Endodermal cell (in vitro differentiated cells): ENCODE data around the gene TBCD. TPM values are rescaled to one million over a fixed set of nuclear protein-coding genes. Genes with fewer than 3 reads are reported as not detected.

Experiments used
- DNase-seq: peaks from one replicate; pipeline ENCODE4 v3.0.0-alpha.2; 2017
- H3K27ac ChIP-seq: 2 replicates; pipeline ENCODE4 v1.5.1; 2013; ENCODE audit warnings: mild to moderate bottlenecking, low read depth, low read length, moderate library complexity
- H3K27me3 ChIP-seq: 2 replicates; pipeline ENCODE4 v1.6.1; 2013; ENCODE audit warnings: mild to moderate bottlenecking, low read length, moderate library complexity; ENCODE audit not compliant: insufficient read depth, control insufficient read depth, poor library complexity, severe bottlenecking
- H3K36me3 ChIP-seq: 2 replicates; pipeline ENCODE4 v1.7.0; 2013; ENCODE audit warnings: mild to moderate bottlenecking, low read length, moderate library complexity; ENCODE audit not compliant: control insufficient read depth, insufficient read depth
- H3K4me1 ChIP-seq: one replicate; pipeline ENCODE4 v1.7.0; 2013; ENCODE audit warnings: low read length; ENCODE audit not compliant: control insufficient read depth, insufficient read depth
- H3K4me3 ChIP-seq: 2 replicates; pipeline ENCODE4 v1.5.1; 2013; ENCODE audit warnings: mild to moderate bottlenecking, low read length, moderate library complexity
- H3K9ac ChIP-seq: 2 replicates; pipeline ENCODE4 v1.6.1; 2013; ENCODE audit warnings: mild to moderate bottlenecking, low read length, moderate library complexity; ENCODE audit not compliant: poor library complexity, severe bottlenecking; ENCODE audit errors: extremely low read depth
- H3K9me3 ChIP-seq: 2 replicates; pipeline ENCODE4 v1.6.1; 2013; ENCODE audit warnings: mild to moderate bottlenecking, low read length, moderate library complexity; ENCODE audit not compliant: control insufficient read depth
- H3K27ac Mint-ChIP-seq: 2 replicates; pipeline ENCODE4 v1.8.0; 2020; ENCODE audit warnings: mixed read lengths
- H3K27me3 Mint-ChIP-seq: 2 replicates; pipeline ENCODE4 v1.8.0; 2021; ENCODE audit warnings: mild to moderate bottlenecking, mixed read lengths; ENCODE audit not compliant: insufficient read depth
- H3K36me3 Mint-ChIP-seq: 2 replicates; pipeline ENCODE4 v1.8.0; 2020; ENCODE audit warnings: low read depth, mixed read lengths
- H3K4me1 Mint-ChIP-seq: 2 replicates; pipeline ENCODE4 v1.8.0; 2020; ENCODE audit warnings: mixed read lengths
- H3K4me3 Mint-ChIP-seq: 2 replicates; pipeline ENCODE4 v1.8.0; 2020; ENCODE audit warnings: mild to moderate bottlenecking, moderate library complexity, mixed read lengths
- H3K9me3 Mint-ChIP-seq: 2 replicates; pipeline ENCODE4 v1.8.0; 2020; ENCODE audit warnings: mild to moderate bottlenecking, mixed read lengths
- CTCF ChIP-seq: fragments of 200-600 bp; sonication (generic); conservative IDR thresholded peaks from 2 replicates; pipeline ENCODE4 v1.5.0; 2021; ENCODE audit warnings: antibody characterized with exemption, mild to moderate bottlenecking
- WGBS, 2 experiments: methylation state at CpG; one replicate each; pipeline versions ENCODE4 v1.1.5 to v1.1.7; 2013; ENCODE audit warnings: missing lambda C conversion rate in 2 of 2, mixed read lengths in 1 of 2; ENCODE audit not compliant: insufficient coverage in 1 of 2, insufficient read length in 1 of 2; 5-methylcytosine and 5-hydroxymethylcytosine counted together
- total RNA-seq, 2 donors: library from RNA; stranded (reverse); fragmentation: NEBNext Ultra II Directional in 1 of 2; extraction: Animal tissue kit (Norgen Biotek cat#: 25700) in 1 of 2; gene quantifications; 2 replicates in 1 of 2; 3 replicates in 1 of 2; pipeline ENCODE4 v1.2.1, GENCODE V29; 2021

Gene TBCD
- total RNA-seq, 2 donors from 2014 or later, result 107 TPM

- no peak overlapping the region for H3K27ac ChIP-seq
- H3K9me3 ChIP-seq, result no peaks in the 10 kb centered on the region
- H3K9ac ChIP-seq, result no peak overlapping the region
- no peak overlapping the region for H3K4me3 ChIP-seq
- no peaks in the 10 kb centered on the region for H3K4me1 ChIP-seq
- 94 to 98% methylated on average over 20 to 27 of the region's 27 CpGs for WGBS, 2 experiments
- Mint-ChIP-seq H3K27ac (peak overlapping the region; percentile 64), H3K9me3 (no peaks in the 10 kb centered on the region), H3K27me3 (no peaks in the 10 kb centered on the region), H3K4me3 (no peak overlapping the region), H3K4me1 (no peaks in the 10 kb centered on the region), H3K36me3 (peaks cover 65% of the 10 kb centered on the region)
- peaks cover 39% of the 10 kb centered on the region for H3K36me3 ChIP-seq
- DNase-seq, result no peak
- H3K27me3 ChIP-seq, result no peaks in the 10 kb centered on the region
- TF ChIP-seq CTCF, result no peak
Observed at GRCh38 chr17:82935966-82936767, 184.3 kb downstream of the TBCD start.

GRCh38 chr17:82936768-82937171, 184.9 kb downstream of the TBCD start:
- no peak overlapping the region for H3K4me3 Mint-ChIP-seq
- Histone ChIP-seq H3K27ac (no peak overlapping the region), H3K36me3 (peaks cover 41% of the 10 kb centered on the region), H3K27me3 (no peaks in the 10 kb centered on the region), H3K4me3 (no peak overlapping the region), H3K4me1 (no peaks in the 10 kb centered on the region), H3K9me3 (no peaks in the 10 kb centered on the region), H3K9ac (no peak overlapping the region)
- 88 to 92% methylated on average over 3 to 10 of the region's 10 CpGs for WGBS, 2 experiments
- H3K27ac Mint-ChIP-seq, result peak overlapping the region; percentile 64
- H3K36me3 Mint-ChIP-seq, result peaks cover 63% of the 10 kb centered on the region
- no peaks in the 10 kb centered on the region for H3K4me1 Mint-ChIP-seq
- DNase-seq, result no peak
- no peak for TF ChIP-seq CTCF
- no peaks in the 10 kb centered on the region for H3K9me3 Mint-ChIP-seq
- H3K27me3 Mint-ChIP-seq, result no peaks in the 10 kb centered on the region

GRCh38 chr17:82937411-82938371, 185.8 kb downstream of the TBCD start:
- Histone ChIP-seq H3K27ac (no peak overlapping the region), H3K27me3 (no peaks in the 10 kb centered on the region), H3K9me3 (no peaks in the 10 kb centered on the region), H3K4me3 (no peak overlapping the region), H3K9ac (no peak overlapping the region), H3K4me1 (no peaks in the 10 kb centered on the region), H3K36me3 (peaks cover 47% of the 10 kb centered on the region)
- DNase-seq, result no peak
- 93 to 96% methylated on average over 31 to 53 of the region's 53 CpGs for WGBS, 2 experiments
- H3K9me3 Mint-ChIP-seq, result peaks cover 4% of the 10 kb centered on the region
- no peaks in the 10 kb centered on the region for H3K27me3 Mint-ChIP-seq
- no peak overlapping the region for H3K4me3 Mint-ChIP-seq
- no peak overlapping the region for H3K27ac Mint-ChIP-seq
- peaks cover 64% of the 10 kb centered on the region for H3K36me3 Mint-ChIP-seq
- H3K4me1 Mint-ChIP-seq, result no peaks in the 10 kb centered on the region
- TF ChIP-seq CTCF, result no peak
